Measurements from ENCODE around the gene IQCB1. TPM values are rescaled to one million over a fixed set of nuclear protein-coding genes. Genes with fewer than 3 reads are reported as not detected.

IQCB1 gene
- total RNA-seq, 1 experiment from 2014 or later = 20.1 TPM

GRCh38 chr3:121735047-121735696 is 99.7 kb downstream of the IQCB1 start:
- peaks cover under 1% of the 10 kb centered on the region; the same call in 1 of the 2 replicates for H3K36me3 ChIP-seq (ENCODE audit: control insufficient read depth, insufficient read depth, low read length)
- POLR2A ChIA-PET = no interaction called here
- no peak overlapping the region for H3K27ac ChIP-seq (ENCODE audit: low read length)
- no peaks in the 10 kb centered on the region for H3K4me1 ChIP-seq (ENCODE audit: control insufficient read depth, insufficient read depth, low read length)
- no TSS peak for BruUV-seq (replicated peaks)
- intact Hi-C loops (cut with micrococcal nuclease; ENCODE audit: unreplicated experiment) (no loop called here), in situ Hi-C loops (cut with HindIII; ENCODE audit: low pct_unique_long_range_greater_than_20kb, low sequenced_read_pairs) (no loop called here)
- CTCF ChIA-PET = no interaction called here
- H3K9me3 ChIP-seq (ENCODE audit: control insufficient read depth, insufficient read depth, low read depth, low read length) = no peaks in the 10 kb centered on the region
- no peak overlapping the region for H3K4me3 ChIP-seq (ENCODE audit: low read depth in 2 of 2, low read length in 2 of 2)
- DNase-seq (ENCODE audit: low read depth, low spot score) (no peak), ATAC-seq (no peak)
- TF ChIP-seq REST (IDR thresholded peaks at IDR 0.05; ENCODE audit: insufficient read depth in 1 of 2, low read depth in 2 of 2, low read length in 1 of 2) (no peak), CTCF (IDR thresholded peaks at IDR 0.05) (no peak), SIN3A (IDR thresholded peaks at IDR 0.05; ENCODE audit: borderline replicate concordance, insufficient read depth, low read depth, low read length) (no peak), POLR2AphosphoS5 (IDR thresholded peaks at IDR 0.05; ENCODE audit: low read depth, low read length) (no peak), TCF7L2 (IDR thresholded peaks at IDR 0.05; ENCODE audit: low read depth, low read length) (no peak)
- no peaks in the 10 kb centered on the region for H3K27me3 ChIP-seq (ENCODE audit: control insufficient read depth, insufficient read depth, low read length)

DNA sequence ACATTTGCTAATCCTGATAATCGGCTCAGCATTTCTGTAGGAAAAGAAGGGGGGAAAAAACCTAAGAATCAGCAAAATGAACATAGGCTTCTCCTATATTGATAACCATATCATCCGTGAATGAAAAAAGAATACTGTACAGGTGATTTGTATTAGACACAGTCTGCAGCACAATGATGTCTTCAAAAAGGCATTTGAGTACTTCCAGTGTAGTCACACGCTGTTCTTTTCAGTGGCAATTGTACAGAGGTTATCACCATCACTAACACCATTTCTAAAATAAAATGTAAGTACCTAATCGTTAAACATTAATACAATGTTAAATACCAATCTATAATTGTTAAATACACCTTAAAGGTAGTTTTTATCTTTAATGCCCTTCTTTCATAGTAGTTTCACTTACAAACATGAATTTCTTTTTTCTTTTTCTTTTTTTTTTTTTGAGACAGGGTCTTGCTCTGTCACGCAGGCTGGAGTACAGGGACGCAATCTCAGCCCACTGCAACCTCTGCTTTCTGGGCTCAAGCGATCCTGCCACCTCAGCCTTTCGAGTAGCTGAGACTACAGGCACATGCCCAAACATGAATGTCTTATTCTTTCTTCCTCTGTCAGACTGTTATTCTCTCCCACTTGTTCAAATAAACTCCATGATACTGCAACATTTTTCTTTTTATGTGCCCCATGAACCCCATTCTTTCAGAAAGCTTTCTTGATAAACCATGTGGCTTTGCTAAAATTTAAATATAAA is 103.7 kb downstream of the IQCB1 start:
- Histone ChIP-seq H3K27ac (ENCODE audit: low read length) (no peak overlapping the region), H3K4me3 (ENCODE audit: low read depth in 2 of 2, low read length in 2 of 2) (no peak overlapping the region), H3K4me1 (ENCODE audit: control insufficient read depth, insufficient read depth, low read length) (no peaks in the 10 kb centered on the region), H3K36me3 (ENCODE audit: control insufficient read depth, insufficient read depth, low read length) (peaks cover 7% of the 10 kb centered on the region; the same call in 1 of the 2 replicates), H3K27me3 (ENCODE audit: control insufficient read depth, insufficient read depth, low read length) (no peaks in the 10 kb centered on the region), H3K9me3 (ENCODE audit: control insufficient read depth, insufficient read depth, low read depth, low read length) (no peaks in the 10 kb centered on the region)
- CTCF ChIA-PET = no interaction called here
- in situ Hi-C loops (cut with HindIII; ENCODE audit: low pct_unique_long_range_greater_than_20kb, low sequenced_read_pairs) = no loop called here
- TF ChIP-seq TCF7L2 (IDR thresholded peaks at IDR 0.05; ENCODE audit: low read depth, low read length) (no peak), POLR2AphosphoS5 (IDR thresholded peaks at IDR 0.05; ENCODE audit: low read depth, low read length) (no peak), CTCF (IDR thresholded peaks at IDR 0.05) (no peak), SIN3A (IDR thresholded peaks at IDR 0.05; ENCODE audit: borderline replicate concordance, insufficient read depth, low read depth, low read length) (no peak), REST (IDR thresholded peaks at IDR 0.05; ENCODE audit: insufficient read depth in 1 of 2, low read depth in 2 of 2, low read length in 1 of 2) (no peak)
- DNase-seq (ENCODE audit: low read depth, low spot score) = no peak
- ATAC-seq = no peak
- no TSS peak for BruUV-seq (replicated peaks)
- intact Hi-C loops (cut with micrococcal nuclease; ENCODE audit: unreplicated experiment) = no loop called here
- POLR2A ChIA-PET = no interaction called here
